Thyroid gland (tissue), 4 donors: ENCODE data around the gene BCL7C. TPM values are rescaled to one million over a fixed set of nuclear protein-coding genes. Genes with fewer than 3 reads are reported as not detected.

Experiments used
- DNase-seq, 2 donors: peaks; one replicate each; pipeline ENCODE4 v3.0.0-alpha.2; 2019
- H3K27ac ChIP-seq, 3 donors: fragments of 200-600 bp; sonication (generic); 1 replicate in 2 of 3; 2 replicates in 1 of 3; pipeline ENCODE4 v1.5.1; 2016 to 2019; ENCODE audit warnings: mild to moderate bottlenecking in 1 of 3, moderate library complexity in 1 of 3
- H3K27me3 ChIP-seq: fragments of 200-600 bp; sonication (generic); one replicate; pipeline ENCODE4 v1.5.1; 2019
- H3K36me3 ChIP-seq, 2 donors: fragments of 200-600 bp; sonication (generic); one replicate each; pipeline ENCODE4 v1.5.1; 2016 to 2019
- H3K4me1 ChIP-seq, 2 donors: fragments of 200-600 bp; sonication (generic); one replicate each; pipeline ENCODE4 v1.5.1; 2017 to 2019
- H3K4me3 ChIP-seq, 3 donors: fragments of 200-600 bp; sonication (generic); replicated peaks in 1 of 3; 1 replicate in 2 of 3; 2 replicates in 1 of 3; pipeline ENCODE4 v1.5.1; 2016; ENCODE audit warnings: mild to moderate bottlenecking in 1 of 3
- H3K9me3 ChIP-seq: fragments of 200-600 bp; sonication (generic); one replicate; pipeline ENCODE4 v1.5.1; 2017
- CTCF ChIP-seq, 6 experiments: fragments of 200-600 bp in 3 of 6; fragments of 450-650 bp in 3 of 6; sonication (generic) in 3 of 6; IDR thresholded peaks; one replicate each; pipeline ENCODE4 v1.5.1; 2016 to 2019; ENCODE audit warnings: antibody characterized with exemption in 6 of 6, mild to moderate bottlenecking in 2 of 6, inconsistent platforms in 1 of 6, moderate library complexity in 1 of 6
- POLR2A ChIP-seq, 2 donors: fragments of 450-650 bp; IDR thresholded peaks; one replicate each; pipeline ENCODE4 v1.6.1; 2017; ENCODE audit warnings: antibody characterized with exemption in 2 of 2, mild to moderate bottlenecking in 2 of 2, moderate library complexity in 1 of 2
- WGBS, 2 donors: methylation state at CpG; one replicate each; pipeline ENCODE4 v1.1.5; 2017; 5-methylcytosine and 5-hydroxymethylcytosine counted together
- intact Hi-C: fragments of 100-400 bp; cut with DNase I; formaldehyde crosslinking; loops from one replicate; pipeline ENCODE4 v1.15.1; 2023
- total RNA-seq, 4 donors: library from RNA; depleted of rRNA; stranded (reverse); fragments of >200 nt; gene quantifications; one replicate each; pipeline ENCODE4 v1.2.3, GENCODE V29; 2016

Gene BCL7C
- total RNA-seq, 4 donors from 2014 or later = 43.6 to 67.6 (median 47.9) TPM

GRCh38 chr16:30924913-30925631, 31.2 kb upstream of the BCL7C start:
- no peak for TF ChIP-seq POLR2A (IDR thresholded peaks at IDR 0.05)
- TF ChIP-seq CTCF (IDR thresholded peaks at IDR 0.05) = no peak
- intact Hi-C loops = no loop called here
- Histone ChIP-seq H3K9me3 (no peaks in the 10 kb centered on the region), H3K27ac (peak overlapping the region in 1 of 3 donors; percentile 92), H3K27me3 (no peaks in the 10 kb centered on the region), H3K4me3 (peak overlapping the region in 1 of 3 donors; percentile 84), H3K4me1 (peaks cover 9 to 10% of the 10 kb centered on the region in 2 donors), H3K36me3 (peaks cover 0 to 4% of the 10 kb centered on the region in 2 donors)
- DNase-seq = no peak
- 71 to 78% methylated on average over 9 to 11 of the region's 11 CpGs for WGBS, 2 donors

- peak overlapping the region; percentile 22 to 92 (median 63) for H3K27ac ChIP-seq
- H3K27me3 ChIP-seq = no peaks in the 10 kb centered on the region
- WGBS, 2 donors = 7% methylated on average over 23 to 26 of the region's 53 CpGs
- DNase-seq = peak in 1 of 2 donors; percentile 26
- peak overlapping the region in 2 of 3 donors; percentile 7 to 84 for H3K4me3 ChIP-seq
- intact Hi-C loops = no loop called here
- no peak for TF ChIP-seq POLR2A (IDR thresholded peaks at IDR 0.05)
- no peak for TF ChIP-seq CTCF (IDR thresholded peaks at IDR 0.05)
- H3K4me1 ChIP-seq = peaks cover 9 to 10% of the 10 kb centered on the region in 2 donors
- H3K9me3 ChIP-seq = no peaks in the 10 kb centered on the region
- H3K36me3 ChIP-seq = no peaks in the 10 kb centered on the region
Measured at GRCh38 chr16:30924076-30924912, 30.4 kb upstream of the BCL7C start.

GRCh38 chr16:30923554-30924075, 29.7 kb upstream of the BCL7C start, which contains the start of gene FBXL19:
Gene FBXL19 (plus strand): TSS chr16:30923572. CDS start chr16:30925755, 2,183 bp downstream.
- Histone ChIP-seq H3K4me1 (peaks cover 9 to 10% of the 10 kb centered on the region in 2 donors), H3K36me3 (no peaks in the 10 kb centered on the region), H3K27me3 (no peaks in the 10 kb centered on the region), H3K27ac (peak within 1 kb of the TSS; percentile 92 to 94 (median 93)), H3K4me3 (peak within 1 kb of the TSS; percentile 9 to 84 (median 18)), H3K9me3 (no peaks in the 10 kb centered on the region)
- TF ChIP-seq CTCF (IDR thresholded peaks at IDR 0.05) (no peak), POLR2A (IDR thresholded peaks at IDR 0.05) (no peak)
- intact Hi-C loops = no loop called here
- DNase-seq = peak in 1 of 2 donors; percentile 39
- WGBS, 2 donors = 2 to 3% methylated on average over 6 to 18 of the region's 31 CpGs

GRCh38 chr16:30922960-30923535, 29.2 kb upstream of the BCL7C start:
- intact Hi-C loops = no loop called here
- peak; percentile 100 for DNase-seq
- peak overlapping the region; percentile 9 to 84 (median 18) for H3K4me3 ChIP-seq
- TF ChIP-seq CTCF (IDR thresholded peaks at IDR 0.05) (no peak), POLR2A (IDR thresholded peaks at IDR 0.05) (peak in 1 of 2 donors; percentile 48)
- no peaks in the 10 kb centered on the region for H3K9me3 ChIP-seq
- H3K36me3 ChIP-seq = no peaks in the 10 kb centered on the region
- WGBS, 2 donors = 1% methylated on average over 27 to 29 of the region's 33 CpGs
- H3K4me1 ChIP-seq = peaks cover 9 to 10% of the 10 kb centered on the region in 2 donors
- H3K27me3 ChIP-seq = no peaks in the 10 kb centered on the region
- peak overlapping the region; percentile 92 to 94 (median 93) for H3K27ac ChIP-seq
